GM21576 (cell line): ENCODE results near the gene CAMK1.

Source experiments
- ATAC-seq: cut with Tn5 transposase; IDR thresholded peaks from one replicate; pipeline ENCODE4 v1.9.1; 2021; ENCODE audit warnings: mild to moderate bottlenecking, moderate library complexity; ENCODE audit not compliant: unreplicated experiment

CAMK1 gene

GRCh38 chr3:9713142-9713541 lies 56.6 kb downstream of the CAMK1 start:
- ATAC-seq: no peak

DNA sequence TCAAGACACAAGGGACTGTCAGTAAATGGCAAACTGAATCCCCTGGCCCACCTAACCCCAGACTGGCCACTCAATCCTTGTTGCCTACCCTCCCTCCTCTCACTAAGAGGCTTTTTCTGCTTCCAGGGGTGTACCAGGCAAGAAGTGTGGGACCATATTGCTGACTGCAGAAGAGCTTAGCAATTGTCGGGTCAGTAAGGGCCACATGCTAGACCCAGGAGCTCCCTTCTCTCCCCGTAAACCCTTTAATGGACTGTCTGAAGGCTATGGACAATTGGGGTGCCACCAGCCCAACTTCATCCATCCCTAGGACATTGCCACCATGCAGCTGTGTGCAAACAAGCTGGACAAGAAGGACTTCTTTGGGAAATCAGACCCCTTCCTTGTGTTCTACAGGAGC lies 57.3 kb downstream of the CAMK1 start:
- ATAC-seq: no peak

GRCh38 chr3:9710174-9710739 lies 59.5 kb downstream of the CAMK1 start:
- no peak for ATAC-seq
